ENCODE results near the gene ATP2A3.
A peak's percentile ranks its signal among the peaks of the same experiment; 100 is the strongest.

The ATP2A3 gene

GRCh38 chr17:3964203-3965117, at the start of gene ATP2A3:
TSS of gene ATP2A3 (minus strand) at chr17:3964437. CDS start at chr17:3964291, 146 bp downstream.
- no peak for DNase-seq (ENCODE audit: low read depth)
- H3K4me3 ChIP-seq (ENCODE audit: low read depth, low read length) = peak within 1 kb of the TSS; percentile 40

GRCh38 chr17:4010754-4011153, 46.5 kb upstream of the ATP2A3 start:
- DNase-seq (ENCODE audit: low read depth) = no peak
- H3K4me3 ChIP-seq (ENCODE audit: low read depth, low read length) = no peak overlapping the region

GRCh38 chr17:4009186-4009785, 45.0 kb upstream of the ATP2A3 start:
- H3K4me3 ChIP-seq (ENCODE audit: low read depth, low read length) = no peak overlapping the region
- no peak for DNase-seq (ENCODE audit: low read depth)

- H3K4me3 ChIP-seq (ENCODE audit: low read depth, low read length) = no peak overlapping the region
- DNase-seq (ENCODE audit: low read depth) = no peak
Measured at GRCh38 chr17:4008441-4009185, 44.4 kb upstream of the ATP2A3 start.

- DNase-seq (ENCODE audit: low read depth) = no peak
- no peak overlapping the region for H3K4me3 ChIP-seq (ENCODE audit: low read depth, low read length)
Measured at GRCh38 chr17:4008082-4008435, 43.8 kb upstream of the ATP2A3 start.

GRCh38 chr17:4007346-4008081, 43.3 kb upstream of the ATP2A3 start:
- no peak for DNase-seq (ENCODE audit: low read depth)
- H3K4me3 ChIP-seq (ENCODE audit: low read depth, low read length) = no peak overlapping the region

GRCh38 chr17:4006745-4007211, 42.5 kb upstream of the ATP2A3 start:
- no peak overlapping the region for H3K4me3 ChIP-seq (ENCODE audit: low read depth, low read length)
- no peak for DNase-seq (ENCODE audit: low read depth)

- H3K4me3 ChIP-seq (ENCODE audit: low read depth, low read length) = no peak overlapping the region
- no peak for DNase-seq (ENCODE audit: low read depth)
Measured at GRCh38 chr17:4006165-4006589, 41.9 kb upstream of the ATP2A3 start.

- no peak for DNase-seq (ENCODE audit: low read depth)
- no peak overlapping the region for H3K4me3 ChIP-seq (ENCODE audit: low read depth, low read length)
Measured at GRCh38 chr17:4005296-4006164, 41.3 kb upstream of the ATP2A3 start.

GRCh38 chr17:4004517-4005295, 40.5 kb upstream of the ATP2A3 start:
- no peak for DNase-seq (ENCODE audit: low read depth)
- H3K4me3 ChIP-seq (ENCODE audit: low read depth, low read length) = no peak overlapping the region

GRCh38 chr17:4003501-4004421, 39.5 kb upstream of the ATP2A3 start:
- DNase-seq (ENCODE audit: low read depth) = no peak
- H3K4me3 ChIP-seq (ENCODE audit: low read depth, low read length) = no peak overlapping the region

GRCh38 chr17:4003131-4003500, 38.9 kb upstream of the ATP2A3 start:
- no peak for DNase-seq (ENCODE audit: low read depth)
- no peak overlapping the region for H3K4me3 ChIP-seq (ENCODE audit: low read depth, low read length)

- no peak overlapping the region for H3K4me3 ChIP-seq (ENCODE audit: low read depth, low read length)
- DNase-seq (ENCODE audit: low read depth) = no peak
Measured at GRCh38 chr17:4001048-4001590, 36.9 kb upstream of the ATP2A3 start.

GRCh38 chr17:3998436-3998835, 34.2 kb upstream of the ATP2A3 start:
- H3K4me3 ChIP-seq (ENCODE audit: low read depth, low read length) = no peak overlapping the region
- DNase-seq (ENCODE audit: low read depth) = no peak

GRCh38 chr17:3995067-3995466, 30.8 kb upstream of the ATP2A3 start:
- H3K4me3 ChIP-seq (ENCODE audit: low read depth, low read length) = no peak overlapping the region
- DNase-seq (ENCODE audit: low read depth) = no peak

- H3K4me3 ChIP-seq (ENCODE audit: low read depth, low read length) = no peak overlapping the region
- DNase-seq (ENCODE audit: low read depth) = no peak
Measured at GRCh38 chr17:3994221-3994576, 30.0 kb upstream of the ATP2A3 start.

Data from skeletal muscle cell (primary cell).